UCSD-AML1 (cell line): ENCODE results near the gene TNFRSF14.

ENCODE experiments used
- DNase-seq: peaks from one replicate; lab custom pipeline; 2025; ENCODE audit not compliant: unreplicated experiment; lab: John Stamatoyannopoulos, UW

The TNFRSF14 gene

DNA sequence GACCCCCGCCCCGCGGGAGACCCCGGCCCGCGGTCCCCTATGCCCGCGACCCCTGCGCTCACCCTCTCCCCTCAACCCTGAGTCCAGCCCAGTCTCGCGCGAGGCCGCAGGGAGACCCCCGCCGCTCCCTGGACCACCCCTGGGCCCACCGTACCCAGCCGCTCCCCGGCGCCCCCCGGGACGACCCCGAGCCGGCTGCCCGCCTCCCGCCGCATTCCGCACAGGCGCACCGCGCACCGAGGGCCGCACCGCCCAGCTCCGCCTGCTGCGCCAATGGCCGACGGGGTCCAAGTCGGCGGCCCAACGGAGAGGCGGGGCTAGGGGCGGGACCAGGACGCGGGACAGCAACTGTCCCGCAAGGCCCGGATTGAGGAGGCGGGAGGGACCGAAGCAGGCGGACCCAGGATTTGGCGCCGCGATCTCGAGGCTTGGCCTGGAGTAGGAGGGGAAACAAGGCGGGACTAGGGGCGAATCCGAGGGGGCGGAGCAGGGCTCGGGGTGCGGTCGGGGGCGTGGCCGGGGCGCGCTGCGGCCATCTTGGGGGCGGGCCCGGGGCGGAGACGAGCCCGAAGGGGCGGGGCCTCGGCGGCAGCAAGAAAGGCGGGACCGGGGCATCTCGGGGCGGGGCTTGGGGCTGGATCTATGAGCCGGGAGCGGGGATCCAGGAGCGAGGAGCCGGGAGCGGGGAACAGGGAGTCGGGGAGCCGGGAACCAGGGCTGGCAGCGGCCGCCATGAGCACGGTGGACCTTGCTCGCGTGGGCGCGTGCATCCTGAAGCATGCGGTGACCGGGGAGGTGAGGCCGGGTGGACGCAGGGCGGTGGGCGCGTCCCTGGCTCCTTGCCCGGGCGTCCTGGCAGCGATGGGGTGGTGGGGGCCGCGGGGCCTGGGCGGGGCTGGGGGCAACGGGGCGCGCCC, 30.2 kb downstream of the TNFRSF14 start, which contains the start of gene PRXL2B:
Gene PRXL2B (plus strand): TSS at position 624 of the 917 bp plus-strand sequence. CDS start 109 bp downstream, at position 733.
- DNase-seq, result peak; percentile 99

DNA sequence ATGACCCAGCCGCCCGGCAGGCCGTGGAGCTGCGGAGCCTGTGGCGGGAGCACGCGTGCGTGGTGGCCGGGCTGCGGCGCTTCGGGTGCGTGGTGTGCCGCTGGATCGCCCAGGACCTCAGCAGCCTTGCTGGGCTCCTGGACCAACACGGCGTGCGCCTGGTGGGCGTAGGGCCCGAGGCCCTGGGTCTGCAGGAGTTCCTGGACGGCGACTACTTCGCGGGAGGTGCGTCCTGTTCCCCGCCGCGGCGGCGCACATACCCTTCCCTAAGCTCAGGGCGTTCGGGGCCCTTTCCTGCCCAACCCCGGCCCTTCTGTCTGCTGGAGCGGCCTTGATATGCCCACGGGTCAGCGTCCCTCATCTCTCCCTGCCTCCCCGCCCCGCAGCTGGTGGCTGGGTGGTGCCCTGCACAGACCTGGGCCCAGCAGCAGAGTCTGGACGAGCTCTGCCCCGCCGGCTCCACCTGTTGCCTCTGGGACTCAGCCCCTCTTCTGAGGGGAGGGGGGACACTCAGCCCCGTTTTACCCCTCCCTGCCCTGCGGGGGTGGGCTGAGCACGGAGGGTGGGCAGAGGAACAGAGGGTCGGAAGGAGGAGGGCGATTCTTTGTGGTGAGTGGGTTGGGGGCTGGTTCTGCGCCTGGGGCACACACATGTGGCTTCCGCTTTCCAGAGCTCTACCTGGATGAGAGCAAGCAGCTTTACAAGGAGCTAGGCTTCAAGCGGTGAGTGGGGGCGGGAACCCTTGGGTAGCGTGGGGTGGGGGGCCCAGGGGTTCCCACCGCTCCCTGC, 31.1 kb downstream of the TNFRSF14 start:
- no peak for DNase-seq

GRCh38 chr1:2587860-2588571, 31.8 kb downstream of the TNFRSF14 start:
- no peak for DNase-seq

GRCh38 chr1:2588661-2589430, 32.7 kb downstream of the TNFRSF14 start:
- no peak for DNase-seq

DNA sequence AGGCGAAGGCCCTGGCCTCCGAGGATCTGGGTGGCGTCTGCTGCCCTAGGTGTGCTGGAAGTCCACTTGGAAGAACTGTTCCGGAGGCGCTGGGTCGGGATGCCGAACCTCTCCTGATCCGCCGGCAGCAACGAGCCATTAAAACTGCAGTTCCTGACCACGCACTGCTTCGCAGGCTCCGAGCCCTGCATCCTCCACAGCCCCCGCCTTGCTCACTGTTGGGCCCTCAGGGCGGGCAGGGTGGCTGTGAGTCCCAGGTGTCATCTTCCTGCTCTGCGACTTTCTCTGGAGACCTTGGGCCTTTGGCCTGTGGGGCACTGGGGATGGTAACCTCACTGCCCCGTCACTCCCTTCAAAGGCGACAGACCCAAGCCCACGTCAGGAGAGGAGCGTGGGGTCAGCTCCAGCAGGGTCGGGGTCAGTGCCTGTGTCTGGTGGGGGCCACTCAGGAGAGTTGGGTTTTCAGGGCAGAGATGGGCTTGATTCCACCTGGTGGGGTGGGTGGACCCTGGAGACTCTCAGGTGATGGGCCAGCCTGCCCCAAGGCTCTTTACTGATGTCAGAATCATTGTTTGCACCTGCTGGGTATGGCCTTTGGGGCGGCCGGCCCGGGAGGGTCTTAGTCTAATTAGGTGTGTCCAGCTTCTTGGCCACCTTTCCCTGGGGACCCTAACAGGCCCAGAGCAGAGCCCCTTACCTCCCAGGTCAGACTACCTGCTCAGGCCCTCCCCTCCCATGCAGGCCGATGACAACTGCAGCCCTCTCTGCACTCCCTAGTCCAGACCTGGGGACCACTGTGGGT, 33.5 kb downstream of the TNFRSF14 start:
- no peak for DNase-seq

DNA sequence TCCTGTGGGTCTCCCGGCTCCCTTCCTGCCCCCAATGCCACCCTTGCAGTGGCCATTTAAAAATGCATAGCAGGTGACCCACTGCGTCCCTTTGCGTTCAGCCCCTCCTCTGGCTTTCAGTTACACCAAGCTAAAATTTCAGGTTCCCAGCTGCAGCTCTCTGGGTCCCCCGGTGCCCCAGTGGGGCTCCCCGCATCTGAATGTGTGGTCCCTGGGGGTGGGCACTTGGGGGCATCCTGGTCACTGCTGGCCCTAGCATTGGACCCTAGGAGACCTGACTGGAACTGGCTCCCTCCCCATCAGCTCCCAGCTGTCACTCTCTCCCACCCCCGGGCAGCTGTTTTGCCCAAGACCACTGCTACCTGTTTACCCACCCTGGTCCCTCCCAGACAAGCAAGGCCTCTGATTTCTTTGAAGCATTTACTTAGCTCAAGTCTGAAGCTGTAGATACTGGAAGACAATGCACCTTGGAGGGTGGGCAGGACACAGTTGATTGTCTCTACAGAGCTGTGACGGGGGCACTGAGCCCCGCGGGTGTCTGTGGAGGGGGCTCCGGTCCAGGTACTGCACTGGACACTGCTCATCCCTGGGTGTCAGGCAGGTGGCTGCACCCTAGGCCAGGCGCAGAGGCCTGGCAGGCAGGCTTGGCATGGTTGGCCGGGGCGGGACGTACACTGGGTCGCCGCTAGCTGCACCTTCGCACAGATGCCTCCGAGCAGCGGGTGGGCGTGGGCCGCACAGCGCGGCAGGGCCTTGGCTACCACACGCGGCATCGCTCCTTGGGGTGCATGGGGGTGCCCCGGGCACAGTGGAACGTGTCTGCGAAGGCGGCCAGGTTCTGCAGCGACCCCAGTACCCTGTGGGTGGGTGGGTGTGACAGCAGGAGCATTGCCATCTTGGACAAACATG, 34.3 kb downstream of the TNFRSF14 start:
- DNase-seq, result no peak

DNA sequence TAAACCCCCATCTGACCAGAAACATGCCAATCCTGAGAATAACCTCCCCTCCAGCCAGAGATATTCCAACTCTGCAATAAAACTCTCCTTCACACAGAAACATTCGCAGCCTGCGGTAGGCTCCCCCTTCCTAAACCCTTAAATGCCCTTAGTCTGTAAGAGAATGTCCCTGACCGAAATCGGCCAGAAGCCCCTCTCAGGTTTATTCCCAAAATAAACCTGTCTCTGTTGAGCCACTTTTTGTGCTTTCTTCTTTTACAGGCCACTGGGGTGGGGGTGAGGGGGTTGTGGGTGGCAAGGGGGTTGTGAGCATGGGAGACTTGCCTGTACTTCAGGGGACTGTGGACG, 35.0 kb downstream of the TNFRSF14 start:
- no peak for DNase-seq

DNA sequence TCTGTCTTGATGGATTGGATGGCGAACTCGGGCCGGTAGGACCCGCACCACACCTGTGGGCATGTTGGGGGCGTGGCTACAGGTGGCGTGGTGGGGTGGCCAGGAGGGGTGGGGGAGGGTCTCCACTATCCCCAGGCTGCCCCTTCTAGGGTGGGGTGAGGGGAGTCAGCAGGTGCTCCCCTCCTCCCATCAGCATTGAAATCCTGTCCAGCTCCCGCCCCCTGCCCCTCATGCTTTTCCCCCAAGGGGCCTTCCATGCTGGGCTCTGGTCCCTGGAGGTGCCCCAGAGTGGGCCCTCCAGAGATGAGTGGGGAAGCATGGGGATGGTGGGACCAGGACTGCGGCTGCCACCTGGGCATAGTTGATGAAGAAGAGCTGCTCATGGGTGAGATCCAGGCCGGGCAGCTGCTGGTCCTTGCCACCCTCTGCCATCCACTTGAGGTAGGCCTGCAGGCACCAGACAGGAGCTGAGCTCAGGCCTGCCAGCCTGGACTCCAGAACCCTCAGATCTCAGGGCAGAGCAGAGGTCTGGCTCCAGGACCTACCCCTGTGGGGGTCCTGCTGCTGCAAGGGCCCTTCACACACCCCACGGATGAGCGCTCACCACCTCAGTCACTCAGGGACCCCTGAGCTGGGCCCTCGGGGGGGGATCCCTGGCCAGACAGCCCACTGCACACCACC, 35.5 kb downstream of the TNFRSF14 start:
- no peak for DNase-seq

GRCh38 chr1:2592672-2593071, 36.5 kb downstream of the TNFRSF14 start:
- DNase-seq, result peak; percentile 64

DNA sequence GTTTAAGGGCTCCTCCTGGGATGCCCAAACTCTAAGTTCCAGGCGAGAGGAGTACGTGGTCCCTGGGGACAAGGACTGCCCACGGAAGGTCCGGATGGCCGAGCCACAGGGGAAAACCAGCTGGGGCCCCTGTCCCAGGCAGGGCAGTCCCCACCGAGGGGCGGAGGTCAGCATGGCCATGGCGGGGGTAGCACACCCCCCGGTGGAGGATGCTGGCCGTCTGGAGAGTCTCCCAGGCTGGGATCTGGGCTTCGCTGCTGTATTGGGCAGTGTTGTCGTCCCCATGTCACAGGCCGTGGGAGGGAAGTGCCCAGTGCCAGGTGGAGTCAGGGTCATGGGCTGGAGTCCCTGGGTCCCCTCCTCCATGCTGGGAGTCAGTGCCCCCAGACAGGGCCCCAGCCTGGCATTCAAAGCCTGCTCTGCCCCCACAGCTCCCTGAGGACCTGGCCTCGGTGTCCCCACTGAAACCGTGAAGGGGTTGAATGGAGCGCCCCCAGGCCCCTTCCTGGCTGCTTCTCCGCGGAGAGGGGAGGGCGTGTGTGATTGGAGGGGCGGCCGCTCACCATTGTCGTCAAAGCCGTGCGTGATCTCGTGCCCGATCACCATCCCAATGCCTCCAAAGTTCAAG, 37.2 kb downstream of the TNFRSF14 start:
- DNase-seq, result no peak

DNA sequence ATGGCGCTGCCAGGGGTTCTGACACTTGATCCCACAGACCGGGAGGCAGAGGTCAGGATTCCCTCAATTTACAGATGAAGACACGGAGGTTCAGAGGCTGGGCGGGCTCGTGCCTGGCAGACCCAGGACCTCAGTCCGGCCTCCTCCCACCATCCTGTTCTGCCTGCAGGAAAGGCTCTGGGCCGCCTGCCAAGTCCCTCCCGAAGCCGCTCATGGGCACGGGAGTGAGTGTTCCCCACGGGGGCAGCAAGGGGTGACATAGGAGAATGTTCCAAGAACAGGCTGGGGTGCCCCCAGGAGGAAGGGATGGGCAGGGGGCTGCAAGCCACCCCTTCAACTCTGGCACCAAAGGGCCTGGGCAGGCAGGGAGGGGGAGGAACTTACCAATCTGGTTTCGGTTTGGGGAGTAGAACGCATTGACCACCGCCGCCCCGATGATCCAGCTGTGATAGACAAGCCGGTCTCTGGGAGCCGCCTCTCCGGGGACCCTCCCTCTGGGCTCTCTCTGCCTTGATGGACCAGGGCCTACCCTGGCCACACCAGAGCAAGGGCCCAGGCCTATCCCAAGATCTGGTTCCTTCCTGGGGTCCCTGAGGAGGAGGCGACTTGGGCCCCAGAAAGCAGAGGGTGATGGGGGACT, 38.0 kb downstream of the TNFRSF14 start:
- DNase-seq, result peak; percentile 58

DNA sequence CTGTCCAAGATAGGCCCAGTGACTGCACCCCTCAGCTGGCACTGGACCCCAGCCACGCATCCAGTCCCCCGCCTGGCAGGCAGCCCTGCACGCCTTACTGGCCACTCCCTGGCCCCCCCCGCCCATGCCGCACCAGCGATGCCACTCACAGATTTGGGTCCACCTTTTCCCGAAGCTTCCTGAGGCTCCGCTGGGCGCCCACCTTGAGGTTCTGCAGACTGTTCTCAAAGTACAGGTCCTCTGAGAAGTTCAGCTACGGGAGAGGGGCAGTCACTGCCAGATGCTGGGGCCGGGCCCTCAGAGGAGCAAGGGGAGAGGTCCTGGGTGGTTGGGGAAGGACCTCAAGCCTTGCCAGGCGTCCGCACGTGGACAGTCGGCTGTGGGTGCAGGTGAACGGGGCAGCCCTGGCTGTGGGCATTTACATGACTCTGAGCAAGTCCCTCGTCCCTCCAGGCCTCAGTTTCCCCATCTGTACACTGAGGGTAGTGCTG, 38.5 kb downstream of the TNFRSF14 start:
- DNase-seq, result no peak

GRCh38 chr1:2595261-2595811, 39.2 kb downstream of the TNFRSF14 start:
- DNase-seq, result no peak

- DNase-seq, result no peak
Observed at GRCh38 chr1:2595812-2596529, 39.8 kb downstream of the TNFRSF14 start.

DNA sequence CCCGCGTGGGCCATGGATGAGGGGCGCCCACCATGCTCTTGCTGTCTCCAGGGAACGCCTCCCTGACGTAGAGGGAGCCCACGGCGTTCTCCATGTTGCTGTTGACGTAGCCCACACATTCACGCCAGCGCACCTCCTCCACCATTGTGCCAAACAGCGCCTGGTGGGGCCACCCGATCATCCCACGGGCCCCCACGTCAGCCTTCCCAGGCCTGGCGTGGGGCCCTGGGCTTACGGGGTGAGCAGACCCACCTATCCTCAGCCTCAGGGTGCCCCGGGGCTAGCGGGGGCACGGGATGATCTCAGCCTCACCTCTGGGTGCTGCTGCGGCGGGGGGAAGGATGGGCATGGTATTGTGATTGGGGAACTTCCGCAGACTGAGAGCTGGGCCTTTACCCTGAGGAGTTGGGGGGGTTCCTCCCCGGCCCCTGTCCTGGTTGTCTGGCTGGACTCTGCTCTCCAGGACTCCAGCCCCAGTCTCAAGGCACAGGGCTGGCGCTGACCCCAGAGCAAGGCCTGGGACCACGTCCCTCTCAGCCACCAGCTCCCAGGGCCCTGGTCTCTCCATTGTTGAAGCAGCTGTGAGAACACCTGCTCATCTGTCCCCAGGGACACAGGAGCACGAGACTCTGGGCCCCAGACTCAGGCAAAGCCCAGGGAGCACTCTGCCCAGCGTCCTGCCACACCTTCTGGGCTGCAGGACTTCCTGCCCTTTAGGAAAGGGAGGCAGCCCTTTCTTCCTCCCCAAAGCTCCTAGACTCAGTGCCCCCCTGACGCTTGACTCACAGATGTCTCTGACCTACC, 40.6 kb downstream of the TNFRSF14 start:
- no peak for DNase-seq
